ENCODE data around the gene ROBO1.

GRCh38 chr3:78941587-78941986 lies 826.2 kb downstream of the ROBO1 start:
- TF ChIP-seq CTCF (IDR thresholded peaks at IDR 0.05; ENCODE audit: insufficient read depth, low read depth, low read length) = no peak
- TF ChIP-seq EZH2 (IDR thresholded peaks at IDR 0.05; ENCODE audit: insufficient read depth, low read length) = no peak
